Uterus (tissue), 4 donors: ENCODE data around the gene ZFHX2. TPM values are rescaled to one million over a fixed set of nuclear protein-coding genes. Genes with fewer than 3 reads are reported as not detected.

ENCODE experiments used
- DNase-seq, 2 donors: peaks; one replicate each; pipeline ENCODE4 v3.0.0-alpha.2; 2019 to 2020
- H3K27ac ChIP-seq, 2 donors: fragments of 200-600 bp; sonication (generic); 1 replicate in 1 of 2; 2 replicates in 1 of 2; pipeline ENCODE4 v1.5.1; 2016 to 2018
- H3K27me3 ChIP-seq, 2 donors: fragments of 200-600 bp; sonication (generic); one replicate each; pipeline ENCODE4 v1.5.1; 2018 to 2019; ENCODE audit warnings: control low read depth in 1 of 2
- H3K36me3 ChIP-seq, 2 donors: fragments of 200-600 bp; sonication (generic); one replicate each; pipeline ENCODE4 v1.5.1; 2019; ENCODE audit warnings: control low read depth in 1 of 2
- H3K4me1 ChIP-seq, 2 donors: fragments of 200-600 bp; sonication (generic); one replicate each; pipeline ENCODE4 v1.5.1; 2018 to 2019; ENCODE audit warnings: control low read depth in 1 of 2
- H3K4me3 ChIP-seq, 2 donors: fragments of 200-600 bp; sonication (generic); 1 replicate in 1 of 2; 2 replicates in 1 of 2; pipeline ENCODE4 v1.5.1; 2018 to 2019; ENCODE audit warnings: mild to moderate bottlenecking in 1 of 2
- H3K9me3 ChIP-seq, 2 donors: fragments of 200-600 bp; sonication (generic); one replicate each; pipeline ENCODE4 v1.5.1; 2019; ENCODE audit warnings: control low read depth in 1 of 2
- POLR2A ChIP-seq, 2 donors: fragments of 450-650 bp; IDR thresholded peaks; one replicate each; pipeline ENCODE4 v1.6.1; 2016; ENCODE audit warnings: antibody characterized with exemption in 2 of 2, mild to moderate bottlenecking in 1 of 2, moderate library complexity in 1 of 2
- intact Hi-C: fragments of 100-400 bp; cut with DNase I; formaldehyde crosslinking; loops from one replicate; pipeline ENCODE4 v1.15.1; 2023; ENCODE audit warnings: low total_unique reads
- total RNA-seq, 4 donors: library from RNA; depleted of rRNA in 3 of 4; stranded (reverse); fragments of >200 nt in 3 of 4; gene quantifications; one replicate each; pipeline versions ENCODE4 v1.1.0 to v1.2.4, GENCODE V29; 2014 to 2023
- TF ChIP-seq, protein P1 (sequence below), 4 experiments: fragments of 200-600 bp in 2 of 4; fragments of 450-650 bp in 2 of 4; sonication (generic) in 2 of 4; IDR thresholded peaks; one replicate each; pipeline ENCODE4 v1.5.1; 2016 to 2019; ENCODE audit warnings: antibody characterized with exemption in 4 of 4, mild to moderate bottlenecking in 2 of 4, moderate library complexity in 1 of 4
- donor health status: DM: yes; HTN: yes; CAD: no.

The ZFHX2 gene
- total RNA-seq, 4 donors from 2014 or later: 0.35 to 1.7 TPM; not detected in 2

DNA sequence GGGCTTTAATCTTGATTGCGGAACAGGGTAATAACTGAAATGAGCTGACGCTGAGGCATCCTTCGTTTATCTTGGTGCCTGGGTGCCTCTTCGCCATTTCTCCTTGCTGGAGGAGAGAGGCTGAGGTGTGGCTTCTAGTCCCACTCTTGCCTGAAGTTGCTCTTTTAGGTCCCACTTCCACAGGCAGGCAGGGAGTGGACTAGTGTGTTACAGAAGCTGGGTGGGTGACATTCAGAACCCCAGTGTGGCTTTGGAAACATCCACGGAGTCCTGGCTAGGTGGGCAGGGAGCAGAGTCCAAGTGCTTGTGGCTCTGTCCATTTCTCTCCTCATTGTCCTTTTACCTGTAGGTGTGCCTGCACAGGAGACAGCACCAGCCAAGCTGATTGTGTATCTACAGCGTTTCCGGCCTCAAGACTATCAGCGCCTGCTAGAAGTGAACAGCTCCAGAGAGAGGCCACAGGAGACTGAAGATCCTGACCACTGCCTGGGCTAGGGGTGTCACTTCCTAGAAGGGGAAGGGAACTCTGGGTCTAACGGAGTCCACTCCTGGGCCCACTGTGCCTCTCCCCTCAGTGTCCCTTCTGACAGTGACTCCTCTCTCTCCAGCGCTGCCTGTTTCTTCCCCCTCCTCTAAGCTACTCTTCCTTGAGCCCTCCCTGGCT is 6.9 kb upstream of the ZFHX2 start:
- Histone ChIP-seq H3K4me3 (no peak overlapping the region), H3K36me3 (no peaks in the 10 kb centered on the region), H3K27ac (no peak overlapping the region), H3K27me3 (no peaks in the 10 kb centered on the region), H3K4me1 (peaks cover 4 to 9% of the 10 kb centered on the region in 2 donors), H3K9me3 (no peaks in the 10 kb centered on the region)
- intact Hi-C loops: no loop called here
- TF ChIP-seq, protein P1, sequence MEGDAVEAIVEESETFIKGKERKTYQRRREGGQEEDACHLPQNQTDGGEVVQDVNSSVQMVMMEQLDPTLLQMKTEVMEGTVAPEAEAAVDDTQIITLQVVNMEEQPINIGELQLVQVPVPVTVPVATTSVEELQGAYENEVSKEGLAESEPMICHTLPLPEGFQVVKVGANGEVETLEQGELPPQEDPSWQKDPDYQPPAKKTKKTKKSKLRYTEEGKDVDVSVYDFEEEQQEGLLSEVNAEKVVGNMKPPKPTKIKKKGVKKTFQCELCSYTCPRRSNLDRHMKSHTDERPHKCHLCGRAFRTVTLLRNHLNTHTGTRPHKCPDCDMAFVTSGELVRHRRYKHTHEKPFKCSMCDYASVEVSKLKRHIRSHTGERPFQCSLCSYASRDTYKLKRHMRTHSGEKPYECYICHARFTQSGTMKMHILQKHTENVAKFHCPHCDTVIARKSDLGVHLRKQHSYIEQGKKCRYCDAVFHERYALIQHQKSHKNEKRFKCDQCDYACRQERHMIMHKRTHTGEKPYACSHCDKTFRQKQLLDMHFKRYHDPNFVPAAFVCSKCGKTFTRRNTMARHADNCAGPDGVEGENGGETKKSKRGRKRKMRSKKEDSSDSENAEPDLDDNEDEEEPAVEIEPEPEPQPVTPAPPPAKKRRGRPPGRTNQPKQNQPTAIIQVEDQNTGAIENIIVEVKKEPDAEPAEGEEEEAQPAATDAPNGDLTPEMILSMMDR (IDR thresholded peaks at IDR 0.05): no peak
- no peak for TF ChIP-seq POLR2A (IDR thresholded peaks at IDR 0.05)
- no peak for DNase-seq

DNA sequence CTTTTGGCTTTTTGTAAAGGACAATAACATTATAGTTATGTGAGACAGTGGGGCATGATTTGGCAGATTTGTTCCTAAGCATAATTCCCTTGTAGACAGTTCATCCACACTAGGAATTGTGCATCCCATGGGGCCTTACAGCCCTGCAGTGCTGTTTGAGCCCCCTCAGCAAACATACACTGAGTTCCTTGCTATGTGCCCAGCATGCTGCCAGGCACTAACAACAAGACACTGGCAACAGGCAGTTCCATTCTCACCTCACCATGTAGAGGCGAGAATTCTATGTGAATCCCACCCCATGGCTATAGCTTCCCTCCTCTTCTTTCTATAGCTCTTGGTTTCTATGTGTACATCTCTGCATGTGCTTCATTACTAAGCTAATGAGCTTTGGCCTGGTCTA is 6.4 kb upstream of the ZFHX2 start:
- intact Hi-C loops: no loop called here

DNA sequence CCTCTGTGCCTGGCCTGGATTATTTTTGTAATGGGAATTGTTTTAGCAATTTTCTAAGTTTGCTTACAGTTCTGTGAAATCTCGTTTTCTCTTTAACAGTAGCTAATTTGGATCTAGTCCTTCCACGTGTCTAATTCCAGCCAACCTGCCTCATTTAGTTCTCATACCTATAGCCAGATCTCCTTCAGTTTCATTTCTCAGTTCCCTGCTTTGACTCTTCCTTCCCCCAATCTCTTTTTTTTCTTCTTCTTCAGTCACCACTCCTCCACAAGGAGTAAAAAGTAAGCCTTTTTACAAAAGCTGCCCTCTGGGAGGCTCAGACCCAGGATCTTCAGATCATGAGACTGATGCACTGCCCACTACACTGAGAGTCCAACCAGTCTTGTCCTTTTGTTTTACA is 6.0 kb upstream of the ZFHX2 start:
- no peak for TF ChIP-seq POLR2A (IDR thresholded peaks at IDR 0.05)
- DNase-seq: no peak
- Histone ChIP-seq H3K36me3 (no peaks in the 10 kb centered on the region), H3K4me1 (peaks cover 4 to 9% of the 10 kb centered on the region in 2 donors), H3K4me3 (no peak overlapping the region), H3K9me3 (no peaks in the 10 kb centered on the region), H3K27me3 (no peaks in the 10 kb centered on the region), H3K27ac (no peak overlapping the region)
- intact Hi-C loops: no loop called here

More for the DNA sequence above, 6.4 kb upstream of the ZFHX2 start:
- no peak overlapping the region for H3K4me3 ChIP-seq
- peaks cover 4 to 9% of the 10 kb centered on the region in 2 donors for H3K4me1 ChIP-seq
- no peaks in the 10 kb centered on the region for H3K9me3 ChIP-seq
- H3K27me3 ChIP-seq: no peaks in the 10 kb centered on the region
- no peak overlapping the region for H3K27ac ChIP-seq
- no peak for DNase-seq
- no peaks in the 10 kb centered on the region for H3K36me3 ChIP-seq
- TF ChIP-seq, protein P1 (IDR thresholded peaks at IDR 0.05): no peak
- no peak for TF ChIP-seq POLR2A (IDR thresholded peaks at IDR 0.05)

DNA sequence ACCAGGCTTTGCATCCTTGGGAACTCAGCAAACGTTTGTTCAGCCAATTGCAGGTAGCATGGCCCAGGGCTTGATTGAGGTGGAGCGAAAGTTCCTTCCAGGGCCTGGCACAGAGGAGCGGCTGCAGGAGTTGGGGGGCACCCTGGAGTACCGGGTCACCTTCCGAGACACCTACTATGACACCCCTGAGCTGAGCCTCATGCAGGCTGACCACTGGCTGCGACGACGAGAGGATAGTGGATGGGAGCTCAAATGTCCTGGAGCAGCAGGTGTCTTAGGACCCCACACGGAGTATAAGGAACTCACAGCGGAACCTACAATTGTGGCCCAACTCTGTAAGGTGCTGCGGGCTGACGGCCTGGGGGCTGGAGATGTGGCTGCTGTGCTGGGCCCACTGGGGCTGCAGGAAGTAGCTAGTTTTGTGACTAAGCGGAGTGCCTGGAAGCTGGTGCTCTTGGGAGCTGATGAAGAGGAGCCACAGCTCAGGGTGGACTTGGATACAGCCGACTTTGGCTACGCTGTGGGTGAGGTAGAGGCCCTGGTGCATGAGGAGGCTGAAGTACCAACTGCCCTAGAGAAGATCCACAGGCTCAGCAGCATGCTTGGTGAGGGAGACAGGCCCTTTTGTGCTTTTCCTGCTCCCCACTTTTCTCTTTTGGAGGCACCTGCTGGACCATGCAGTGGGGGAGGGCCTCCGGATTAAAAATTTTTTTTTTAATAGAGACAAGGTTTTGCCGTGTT is 5.3 kb upstream of the ZFHX2 start:
- no peak for DNase-seq
- Histone ChIP-seq H3K27ac (peak overlapping the region; percentile 92 to 95), H3K27me3 (no peaks in the 10 kb centered on the region), H3K9me3 (no peaks in the 10 kb centered on the region), H3K36me3 (no peaks in the 10 kb centered on the region), H3K4me1 (peaks cover 4 to 9% of the 10 kb centered on the region in 2 donors), H3K4me3 (peak overlapping the region; percentile 80 to 95)
- TF ChIP-seq, protein P1 (IDR thresholded peaks at IDR 0.05): no peak
- no peak for TF ChIP-seq POLR2A (IDR thresholded peaks at IDR 0.05)
- intact Hi-C loops: no loop called here

DNA sequence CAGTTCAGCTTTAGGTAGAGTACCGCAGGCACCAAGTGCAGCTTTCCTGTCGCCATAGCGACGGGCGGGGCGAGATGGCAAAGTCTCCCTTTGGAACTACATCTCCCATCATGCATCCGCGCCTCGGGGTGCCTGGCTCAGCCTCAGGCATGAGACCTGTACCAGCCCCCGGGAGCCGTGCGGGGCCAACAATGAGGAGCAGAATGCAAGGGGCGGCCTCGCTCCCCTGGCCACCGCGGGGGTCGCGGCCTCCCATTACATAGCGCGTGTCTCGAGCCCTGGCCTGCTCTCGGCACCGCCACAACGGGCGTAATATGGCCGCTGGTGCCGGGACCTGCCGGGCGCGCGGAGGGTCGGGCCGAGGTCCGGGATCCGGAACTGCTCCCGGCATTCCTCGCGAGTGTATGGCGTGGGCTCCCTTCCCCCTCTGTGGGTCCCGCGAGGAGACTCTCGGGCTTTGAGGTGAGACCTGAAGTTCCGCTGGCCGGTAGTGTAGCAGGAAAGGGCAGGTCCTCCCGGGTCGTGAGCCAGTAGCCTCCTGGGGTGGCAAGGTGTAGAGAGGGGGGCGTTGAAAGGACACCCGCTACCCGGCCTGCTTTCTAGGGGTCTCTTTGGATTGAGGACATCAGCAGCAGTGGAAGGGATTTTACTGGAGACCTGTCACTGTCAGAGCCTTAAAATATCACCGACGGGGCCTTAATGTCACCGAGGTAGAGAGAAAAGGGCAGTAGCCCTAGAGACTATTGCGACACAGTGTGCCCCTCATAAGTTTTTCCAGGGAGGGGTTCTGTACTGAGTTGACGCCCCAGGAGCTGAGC is 4.5 kb upstream of the ZFHX2 start, which contains the start of gene THTPA:
Gene THTPA (plus strand): TSS at position 390 of the 818 bp plus-strand sequence. CDS start 487 bp downstream, outside the sequence.
- TF ChIP-seq, protein P1 (IDR thresholded peaks at IDR 0.05): no peak
- TF ChIP-seq POLR2A (IDR thresholded peaks at IDR 0.05): peak in 1 of 2 donors; percentile 52
- peak; percentile 88 to 90 for DNase-seq
- H3K36me3 ChIP-seq: no peaks in the 10 kb centered on the region
- H3K4me3 ChIP-seq: peak within 1 kb of the TSS; percentile 80 to 95
- intact Hi-C loops: no loop called here
- H3K27me3 ChIP-seq: no peaks in the 10 kb centered on the region
- peak within 1 kb of the TSS; percentile 92 to 95 for H3K27ac ChIP-seq
- H3K9me3 ChIP-seq: no peaks in the 10 kb centered on the region
- peaks cover 4 to 9% of the 10 kb centered on the region in 2 donors for H3K4me1 ChIP-seq
